ENCODE results near the gene CD84. TPM values are rescaled to one million over a fixed set of nuclear protein-coding genes. Genes with fewer than 3 reads are reported as not detected.

Gene CD84
- polyA plus RNA-seq, 1 donor (not counting 4 experiments of a cell fraction or from before 2014, with no cell fraction given), result not detected

DNA sequence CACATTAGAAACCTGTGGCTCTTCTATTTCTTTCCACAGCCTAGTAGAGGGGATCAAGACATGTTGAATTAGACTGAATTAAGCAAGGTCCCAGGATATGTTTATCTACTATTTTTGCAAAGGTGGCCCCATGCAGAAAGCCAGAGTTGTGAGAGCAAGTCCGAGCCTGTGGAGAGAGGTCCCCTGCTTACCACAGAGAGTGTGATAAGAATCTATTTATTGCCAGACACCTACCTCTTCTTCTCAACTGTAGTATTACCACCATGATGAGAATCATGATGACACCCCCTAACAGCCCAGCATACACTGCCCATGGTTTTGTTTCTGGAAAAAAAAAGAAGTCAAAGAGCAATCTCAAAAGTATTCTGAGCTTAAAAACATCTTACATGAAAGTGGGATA is 44.6 kb upstream of the CD84 start:
- no peaks in the 10 kb centered on the region for H3K4me1 ChIP-seq (ENCODE audit: control insufficient read depth, extremely low read depth, insufficient read depth, low read length)
- H4K20me1 ChIP-seq (ENCODE audit: control insufficient read depth, extremely low read depth, insufficient read depth, low read length), result no peaks in the 10 kb centered on the region
- DNase-seq (ENCODE audit: low read depth, low spot score) (no peak), FAIRE-seq (no peak)
- no peak overlapping the region for H3K4me3 ChIP-seq (ENCODE audit: control insufficient read depth in 2 of 3, extremely low read depth in 1 of 3, insufficient read depth in 2 of 3, low read depth in 1 of 3, low read length in 3 of 3)
- H3K9ac ChIP-seq (ENCODE audit: control insufficient read depth, extremely low read depth, insufficient read depth, low read length), result no peak overlapping the region
- H3K9me1 ChIP-seq (ENCODE audit: control insufficient read depth, extremely low read depth, insufficient read depth, low read length), result no peaks in the 10 kb centered on the region
- no peak overlapping the region for H3K4me2 ChIP-seq (ENCODE audit: control insufficient read depth, extremely low read depth, insufficient read depth, low read depth, low read length)
- no peak overlapping the region for H3K27ac ChIP-seq (ENCODE audit: control insufficient read depth, insufficient read depth, low read length)
- H2AFZ ChIP-seq (ENCODE audit: control insufficient read depth, low read length), result no peak overlapping the region
- peaks cover 10% of the 10 kb centered on the region for H3K27me3 ChIP-seq (ENCODE audit: control insufficient read depth, extremely low read depth, insufficient read depth, low read length)
- H3K79me2 ChIP-seq (ENCODE audit: control insufficient read depth, insufficient read depth, low read length), result no peaks in the 10 kb centered on the region
- H3K36me3 ChIP-seq (ENCODE audit: control insufficient read depth in 2 of 2, extremely low read depth in 1 of 2, insufficient read depth in 2 of 2, low read length in 2 of 2), result no peaks in the 10 kb centered on the region
- TF ChIP-seq EZH2 (IDR thresholded peaks at IDR 0.05; ENCODE audit: low read length), result no peak
- TF ChIP-seq, protein P1, sequence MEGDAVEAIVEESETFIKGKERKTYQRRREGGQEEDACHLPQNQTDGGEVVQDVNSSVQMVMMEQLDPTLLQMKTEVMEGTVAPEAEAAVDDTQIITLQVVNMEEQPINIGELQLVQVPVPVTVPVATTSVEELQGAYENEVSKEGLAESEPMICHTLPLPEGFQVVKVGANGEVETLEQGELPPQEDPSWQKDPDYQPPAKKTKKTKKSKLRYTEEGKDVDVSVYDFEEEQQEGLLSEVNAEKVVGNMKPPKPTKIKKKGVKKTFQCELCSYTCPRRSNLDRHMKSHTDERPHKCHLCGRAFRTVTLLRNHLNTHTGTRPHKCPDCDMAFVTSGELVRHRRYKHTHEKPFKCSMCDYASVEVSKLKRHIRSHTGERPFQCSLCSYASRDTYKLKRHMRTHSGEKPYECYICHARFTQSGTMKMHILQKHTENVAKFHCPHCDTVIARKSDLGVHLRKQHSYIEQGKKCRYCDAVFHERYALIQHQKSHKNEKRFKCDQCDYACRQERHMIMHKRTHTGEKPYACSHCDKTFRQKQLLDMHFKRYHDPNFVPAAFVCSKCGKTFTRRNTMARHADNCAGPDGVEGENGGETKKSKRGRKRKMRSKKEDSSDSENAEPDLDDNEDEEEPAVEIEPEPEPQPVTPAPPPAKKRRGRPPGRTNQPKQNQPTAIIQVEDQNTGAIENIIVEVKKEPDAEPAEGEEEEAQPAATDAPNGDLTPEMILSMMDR (optimal IDR thresholded peaks at IDR 0.05 in 1 of 3, IDR thresholded peaks at IDR 0.05 in 1 of 3, conservative IDR thresholded peaks at IDR 0.05 in 1 of 3; ENCODE audit: extremely low read depth in 1 of 3, insufficient read depth in 2 of 3, low read length in 3 of 3), result no peak
- dilution Hi-C loops (cut with MboI; ENCODE audit: extremely low pct_ligation_motif_present, low sequenced_read_pairs), result loop anchor here (25.0 kb wide), 1 partner anchor 187 kb away; no protein-coding TSS in a partner anchor
- H3K9me3 ChIP-seq (ENCODE audit: control insufficient read depth, low read depth, low read length), result no peaks in the 10 kb centered on the region

DNA sequence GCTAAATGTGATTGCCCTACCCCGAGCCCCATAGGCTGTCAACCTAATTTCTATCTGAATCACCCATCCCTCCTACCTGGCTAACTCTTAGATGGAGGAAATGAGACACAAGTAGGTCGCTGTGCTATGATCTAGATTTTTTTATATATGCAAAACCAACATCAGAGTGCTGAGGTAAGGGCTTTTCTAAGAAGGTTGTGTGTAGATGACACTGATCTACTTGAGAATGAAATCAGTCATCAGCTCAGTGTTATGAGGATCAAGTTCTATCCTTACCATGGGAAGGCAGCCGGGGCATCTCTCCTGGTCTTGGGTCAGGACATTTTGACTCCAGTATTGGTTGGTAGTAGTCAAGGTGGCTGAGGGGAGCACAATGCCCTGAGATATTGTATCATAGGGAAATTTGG is 43.9 kb upstream of the CD84 start:
- no peak for DNase-seq (ENCODE audit: low read depth, low spot score)
- TF ChIP-seq, protein P1 (optimal IDR thresholded peaks at IDR 0.05 in 1 of 3, IDR thresholded peaks at IDR 0.05 in 1 of 3, conservative IDR thresholded peaks at IDR 0.05 in 1 of 3; ENCODE audit: extremely low read depth in 1 of 3, insufficient read depth in 2 of 3, low read length in 3 of 3), result no peak
- no peak for TF ChIP-seq EZH2 (IDR thresholded peaks at IDR 0.05; ENCODE audit: low read length)
- no peak for FAIRE-seq
- Histone ChIP-seq H3K27ac (ENCODE audit: control insufficient read depth, insufficient read depth, low read length) (no peak overlapping the region), H3K4me3 (ENCODE audit: control insufficient read depth in 2 of 3, extremely low read depth in 1 of 3, insufficient read depth in 2 of 3, low read depth in 1 of 3, low read length in 3 of 3) (no peak overlapping the region), H3K79me2 (ENCODE audit: control insufficient read depth, insufficient read depth, low read length) (no peaks in the 10 kb centered on the region), H3K9me1 (ENCODE audit: control insufficient read depth, extremely low read depth, insufficient read depth, low read length) (no peaks in the 10 kb centered on the region), H3K9ac (ENCODE audit: control insufficient read depth, extremely low read depth, insufficient read depth, low read length) (no peak overlapping the region), H2AFZ (ENCODE audit: control insufficient read depth, low read length) (no peak overlapping the region), H3K9me3 (ENCODE audit: control insufficient read depth, low read depth, low read length) (no peaks in the 10 kb centered on the region), H3K4me2 (ENCODE audit: control insufficient read depth, extremely low read depth, insufficient read depth, low read depth, low read length) (no peak overlapping the region), H3K4me1 (ENCODE audit: control insufficient read depth, extremely low read depth, insufficient read depth, low read length) (no peaks in the 10 kb centered on the region), H4K20me1 (ENCODE audit: control insufficient read depth, extremely low read depth, insufficient read depth, low read length) (no peaks in the 10 kb centered on the region), H3K36me3 (ENCODE audit: control insufficient read depth in 2 of 2, extremely low read depth in 1 of 2, insufficient read depth in 2 of 2, low read length in 2 of 2) (no peaks in the 10 kb centered on the region), H3K27me3 (ENCODE audit: control insufficient read depth, extremely low read depth, insufficient read depth, low read length) (peaks cover 10% of the 10 kb centered on the region)
- dilution Hi-C loops (cut with MboI; ENCODE audit: extremely low pct_ligation_motif_present, low sequenced_read_pairs), result loop anchor here (25.0 kb wide), 1 partner anchor 186 kb away; no protein-coding TSS in a partner anchor
